Umbilical cord (tissue), 2 donors: Measurements from ENCODE around the gene BACE1. TPM values are rescaled to one million over a fixed set of nuclear protein-coding genes. Genes with fewer than 3 reads are reported as not detected.
"Not testable (repeated sequence)": the region's sequence is repeated elsewhere in the genome, so short reads cannot be mapped to it uniquely, and the experiment has no call there.

Source experiments
- DNase-seq: peaks from one replicate; pipeline ENCODE4 v3.0.0-alpha.2; 2015; ENCODE audit warnings: low spot score
- total RNA-seq: library from RNA; depleted of rRNA; stranded (reverse); fragments of >200 nt; gene quantifications from one replicate; pipeline ENCODE4 v1.2.3, GENCODE V29; 2014; ENCODE audit warnings: low replicate concordance; ENCODE audit not compliant: insufficient read depth

Gene BACE1
- total RNA-seq, 1 donor from 2014 or later: 12.0 TPM

- DNase-seq: no peak
These were observed 37.7 kb downstream of the BACE1 start for GRCh38 chr11:117278347-117278746.

- DNase-seq: no peak
These were observed 42.3 kb downstream of the BACE1 start for GRCh38 chr11:117273550-117274289.

- not testable (repeated sequence) for DNase-seq
These were observed 43.9 kb downstream of the BACE1 start for GRCh38 chr11:117272175-117272574.

- no peak for DNase-seq
These were observed 44.8 kb downstream of the BACE1 start for GRCh38 chr11:117271208-117271607.

GRCh38 chr11:117269856-117270255 lies 46.2 kb downstream of the BACE1 start:
- DNase-seq: no peak

GRCh38 chr11:117265745-117266144 lies 50.3 kb downstream of the BACE1 start:
- DNase-seq: no peak

- not testable (repeated sequence) for DNase-seq
These were observed 51.3 kb downstream of the BACE1 start for GRCh38 chr11:117264624-117265323.

GRCh38 chr11:117259417-117259816 lies 56.6 kb downstream of the BACE1 start:
- no peak for DNase-seq

GRCh38 chr11:117258576-117258975 lies 57.5 kb downstream of the BACE1 start:
- DNase-seq: no peak

- no peak for DNase-seq
These were observed 59.5 kb downstream of the BACE1 start for GRCh38 chr11:117256573-117256972.

GRCh38 chr11:117255966-117256365 lies 60.1 kb downstream of the BACE1 start:
- DNase-seq: no peak

GRCh38 chr11:117251506-117251905 lies 64.5 kb downstream of the BACE1 start:
- no peak for DNase-seq

GRCh38 chr11:117249571-117249970 lies 66.5 kb downstream of the BACE1 start:
- no peak for DNase-seq

GRCh38 chr11:117248341-117248740 lies 67.7 kb downstream of the BACE1 start:
- no peak for DNase-seq

- DNase-seq: peak; percentile 39
These were observed 76.8 kb downstream of the BACE1 start for GRCh38 chr11:117239295-117239694.

GRCh38 chr11:117238221-117238620 lies 77.8 kb downstream of the BACE1 start:
- no peak for DNase-seq

Other genes starting within 250 kb of the BACE1 start
- gene SIK3, start 217.8 kb downstream of the BACE1 start, total RNA-seq: 12.3 TPM
- 117 TPM for gene PAFAH1B2, start 172.0 kb downstream of the BACE1 start, total RNA-seq
- 37.3 TPM for gene SIDT2, start 137.5 kb downstream of the BACE1 start, total RNA-seq
- 5,845 TPM for gene TAGLN, start 116.9 kb downstream of the BACE1 start, total RNA-seq
- 27.0 TPM for gene PCSK7, start 84.2 kb downstream of the BACE1 start, total RNA-seq
- 10.8 TPM for gene RNF214, start 83.6 kb downstream of the BACE1 start, total RNA-seq
- 6.3 TPM for gene BACE1-AS, start 24.9 kb downstream of the BACE1 start, total RNA-seq
- gene CEP164, start 11.6 kb upstream of the BACE1 start, total RNA-seq: 49.8 TPM